ENCODE data around the gene HACD2.

- TF ChIP-seq, protein P1, sequence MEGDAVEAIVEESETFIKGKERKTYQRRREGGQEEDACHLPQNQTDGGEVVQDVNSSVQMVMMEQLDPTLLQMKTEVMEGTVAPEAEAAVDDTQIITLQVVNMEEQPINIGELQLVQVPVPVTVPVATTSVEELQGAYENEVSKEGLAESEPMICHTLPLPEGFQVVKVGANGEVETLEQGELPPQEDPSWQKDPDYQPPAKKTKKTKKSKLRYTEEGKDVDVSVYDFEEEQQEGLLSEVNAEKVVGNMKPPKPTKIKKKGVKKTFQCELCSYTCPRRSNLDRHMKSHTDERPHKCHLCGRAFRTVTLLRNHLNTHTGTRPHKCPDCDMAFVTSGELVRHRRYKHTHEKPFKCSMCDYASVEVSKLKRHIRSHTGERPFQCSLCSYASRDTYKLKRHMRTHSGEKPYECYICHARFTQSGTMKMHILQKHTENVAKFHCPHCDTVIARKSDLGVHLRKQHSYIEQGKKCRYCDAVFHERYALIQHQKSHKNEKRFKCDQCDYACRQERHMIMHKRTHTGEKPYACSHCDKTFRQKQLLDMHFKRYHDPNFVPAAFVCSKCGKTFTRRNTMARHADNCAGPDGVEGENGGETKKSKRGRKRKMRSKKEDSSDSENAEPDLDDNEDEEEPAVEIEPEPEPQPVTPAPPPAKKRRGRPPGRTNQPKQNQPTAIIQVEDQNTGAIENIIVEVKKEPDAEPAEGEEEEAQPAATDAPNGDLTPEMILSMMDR (IDR thresholded peaks at IDR 0.05) = no peak
- TF ChIP-seq POLR2AphosphoS5 (IDR thresholded peaks at IDR 0.05; ENCODE audit: low read depth, low read length) (no peak), PBX3 (IDR thresholded peaks at IDR 0.05) (no peak), EZH2phosphoT487 (IDR thresholded peaks at IDR 0.05; ENCODE audit: borderline replicate concordance, low read depth) (no peak), RXRA (IDR thresholded peaks at IDR 0.05; ENCODE audit: borderline replicate concordance, low read depth) (no peak), TAF1 (IDR thresholded peaks at IDR 0.05; ENCODE audit: borderline replicate concordance, low read depth, low read length) (no peak), SMC3 (IDR thresholded peaks at IDR 0.05; ENCODE audit: low read depth, low read length) (no peak), MEF2A (IDR thresholded peaks at IDR 0.05; ENCODE audit: borderline replicate concordance, low read depth) (no peak), MAX (IDR thresholded peaks at IDR 0.05; ENCODE audit: low read depth) (no peak), EP300 (IDR thresholded peaks at IDR 0.05; ENCODE audit: borderline replicate concordance in 1 of 2, low read depth in 1 of 2, low read length in 1 of 2) (no peak), GABPA (IDR thresholded peaks at IDR 0.05; ENCODE audit: low read depth) (no peak)
- TF ChIP-seq, protein P2, sequence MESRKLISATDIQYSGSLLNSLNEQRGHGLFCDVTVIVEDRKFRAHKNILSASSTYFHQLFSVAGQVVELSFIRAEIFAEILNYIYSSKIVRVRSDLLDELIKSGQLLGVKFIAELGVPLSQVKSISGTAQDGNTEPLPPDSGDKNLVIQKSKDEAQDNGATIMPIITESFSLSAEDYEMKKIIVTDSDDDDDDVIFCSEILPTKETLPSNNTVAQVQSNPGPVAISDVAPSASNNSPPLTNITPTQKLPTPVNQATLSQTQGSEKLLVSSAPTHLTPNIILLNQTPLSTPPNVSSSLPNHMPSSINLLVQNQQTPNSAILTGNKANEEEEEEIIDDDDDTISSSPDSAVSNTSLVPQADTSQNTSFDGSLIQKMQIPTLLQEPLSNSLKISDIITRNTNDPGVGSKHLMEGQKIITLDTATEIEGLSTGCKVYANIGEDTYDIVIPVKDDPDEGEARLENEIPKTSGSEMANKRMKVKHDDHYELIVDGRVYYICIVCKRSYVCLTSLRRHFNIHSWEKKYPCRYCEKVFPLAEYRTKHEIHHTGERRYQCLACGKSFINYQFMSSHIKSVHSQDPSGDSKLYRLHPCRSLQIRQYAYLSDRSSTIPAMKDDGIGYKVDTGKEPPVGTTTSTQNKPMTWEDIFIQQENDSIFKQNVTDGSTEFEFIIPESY (IDR thresholded peaks at IDR 0.05; ENCODE audit: borderline replicate concordance, low read depth) = no peak
Observed at GRCh38 chr3:123606527-123606926, 21.7 kb upstream of the HACD2 start.

All from SK-N-SH (cell line).